ENCODE measurements around the gene RAB34.
A peak's percentile ranks its signal among the peaks of the same experiment; 100 is the strongest.
"Not testable (repeated sequence)": the region's sequence is repeated elsewhere in the genome, so short reads cannot be mapped to it uniquely, and the experiment has no call there.

Gene RAB34

DNA sequence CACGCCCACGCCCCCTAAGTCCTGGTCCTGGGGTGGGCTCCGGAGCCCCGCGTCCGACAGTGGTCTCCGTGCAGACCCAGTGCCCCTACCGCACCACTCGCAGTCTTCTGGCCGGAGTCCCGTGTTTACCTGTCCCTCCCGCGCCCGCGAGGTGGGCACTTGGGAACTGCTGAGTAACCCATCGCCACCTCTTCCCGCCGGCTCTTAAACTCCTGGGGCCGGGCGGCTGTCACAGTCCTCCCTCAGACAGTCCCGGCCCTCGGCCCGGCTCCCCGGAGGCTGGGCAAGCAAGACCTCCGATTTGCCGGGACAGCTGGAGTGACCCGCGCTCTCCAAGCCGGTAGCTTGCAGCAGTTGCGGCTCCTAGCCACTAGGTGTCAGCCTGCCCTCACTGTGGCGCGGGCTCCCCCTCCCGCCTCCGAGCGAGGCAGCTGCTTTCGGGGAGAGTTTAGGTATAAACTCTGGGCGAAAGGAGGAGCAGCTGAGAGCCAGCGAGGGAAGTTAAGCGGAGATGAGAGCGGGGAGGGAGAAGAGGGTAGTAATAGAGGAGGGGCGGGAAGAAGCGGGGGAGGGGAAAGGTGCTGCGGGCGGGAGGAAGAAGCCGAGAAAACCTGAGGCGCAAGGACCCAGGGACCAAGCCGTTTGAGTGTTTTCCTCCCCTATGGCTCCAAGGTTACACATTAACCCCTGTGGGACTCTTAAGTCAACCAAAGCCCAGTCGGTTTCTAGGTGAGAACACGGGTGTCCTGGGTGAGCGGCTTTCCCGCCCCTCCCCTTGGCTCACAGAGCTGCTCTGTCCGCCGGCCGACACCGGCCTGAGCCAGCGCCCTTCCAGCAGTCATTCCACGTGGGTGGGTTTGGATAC is 9.2 kb upstream of the RAB34 start:
- peak; percentile 91 for DNase-seq

DNA sequence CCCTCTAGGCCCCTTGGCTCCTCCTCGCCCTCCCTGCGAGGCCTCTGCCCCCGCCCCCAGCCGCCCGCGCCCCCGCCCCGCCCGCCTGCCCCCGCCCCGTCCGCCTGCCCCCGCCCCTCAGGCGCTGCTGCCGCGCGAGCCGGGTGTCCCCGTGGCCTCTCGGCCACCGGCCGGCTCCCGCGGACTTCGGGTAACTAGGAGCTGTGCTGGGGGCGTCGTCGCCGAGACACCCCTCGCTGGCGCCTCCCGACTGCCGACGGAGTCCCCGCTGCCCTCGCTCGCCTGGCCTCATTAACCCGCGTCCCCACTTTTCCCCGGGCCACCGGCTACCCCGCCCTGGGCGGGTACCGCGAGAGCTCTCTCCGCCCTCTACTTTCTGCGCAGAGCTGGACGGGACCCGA is 8.6 kb upstream of the RAB34 start, which contains the start of gene TLCD1:
Gene TLCD1 (minus strand): TSS at position 8 of the 401 bp plus-strand sequence. CDS start 136 bp downstream, outside the sequence.
- DNase-seq = no peak

DNA sequence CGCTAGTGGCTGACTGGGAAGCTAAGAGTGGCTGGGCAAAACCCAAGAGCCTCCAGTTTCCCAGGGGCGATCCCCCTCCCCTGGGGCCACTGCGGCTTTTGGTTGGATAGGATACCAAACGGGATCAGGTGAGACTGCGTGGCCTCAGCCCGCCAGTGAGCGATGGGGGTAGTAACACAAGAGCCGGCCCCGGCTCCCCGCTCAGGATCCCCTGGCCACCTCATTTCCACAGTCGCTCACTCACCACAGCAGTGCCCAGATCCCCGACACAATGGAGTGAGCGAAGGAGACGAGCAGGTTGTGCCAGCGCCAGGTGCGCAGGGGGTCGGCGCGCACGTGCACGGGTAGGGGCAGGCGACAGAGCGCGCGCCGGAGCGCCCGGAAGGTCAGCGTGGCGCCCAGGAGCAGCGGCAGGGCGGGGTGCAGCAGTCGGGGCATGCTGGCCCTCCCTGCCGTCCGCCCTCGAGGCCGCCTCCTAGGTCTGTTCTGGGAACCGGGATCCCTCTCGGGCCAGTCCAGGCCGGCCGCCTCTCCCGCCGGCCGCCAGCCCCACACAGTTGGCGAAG is 8.1 kb upstream of the RAB34 start:
- DNase-seq = no peak

DNA sequence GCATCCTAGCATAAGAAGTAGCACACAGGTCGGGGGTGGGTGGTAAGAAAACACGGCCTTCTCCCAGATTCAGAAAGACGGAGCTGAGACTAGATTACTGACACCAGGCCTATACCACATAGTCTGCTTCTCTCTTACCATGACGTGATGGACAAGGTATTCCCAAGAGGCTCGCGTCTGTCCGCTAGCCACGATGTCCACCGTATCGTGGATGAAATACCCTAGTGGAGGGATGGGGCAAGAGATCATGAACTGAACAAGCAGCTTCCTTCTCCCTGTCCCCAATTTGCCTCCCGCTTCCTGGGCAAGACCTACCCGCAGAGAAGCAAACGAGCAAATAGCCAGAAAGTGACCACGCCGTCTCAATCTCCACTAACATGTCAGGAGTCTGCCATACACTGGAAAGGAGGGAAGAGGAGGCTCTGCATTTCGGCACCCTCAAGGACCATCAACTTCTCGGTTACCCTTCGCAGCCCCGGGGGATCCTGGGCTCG is 7.5 kb upstream of the RAB34 start:
- DNase-seq = no peak

DNA sequence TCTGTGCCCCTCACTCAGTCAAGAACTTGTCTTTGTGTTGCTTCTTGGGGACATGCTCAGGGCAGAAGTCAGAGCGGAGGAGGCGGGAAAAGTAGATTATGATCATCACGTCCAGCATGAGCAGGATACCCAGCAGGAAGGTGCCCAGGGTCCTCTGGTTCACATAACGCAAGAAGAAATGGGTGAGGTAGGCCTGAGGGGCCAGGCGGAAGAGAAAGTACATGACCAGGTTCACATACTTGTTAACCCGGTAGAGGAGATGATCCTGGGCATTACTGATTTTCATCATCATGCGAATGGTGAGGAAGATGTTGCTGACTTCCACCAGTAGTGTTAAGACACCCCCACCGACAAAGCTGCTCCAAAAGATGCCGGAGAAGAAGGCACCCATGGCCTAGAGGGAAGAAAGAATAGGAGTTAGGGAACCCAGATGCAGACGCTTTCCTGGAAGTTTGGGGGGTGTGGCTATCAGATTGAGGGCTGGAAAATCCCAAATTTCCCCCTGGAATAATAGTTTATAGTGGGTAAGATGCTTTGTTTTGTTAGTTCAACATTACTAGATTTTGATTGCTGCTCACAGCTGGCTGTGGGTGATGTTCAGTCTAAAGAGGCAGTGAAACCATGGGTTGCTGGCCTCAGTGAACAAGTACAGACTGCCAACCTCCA is 7.0 kb upstream of the RAB34 start:
- DNase-seq = no peak

DNA sequence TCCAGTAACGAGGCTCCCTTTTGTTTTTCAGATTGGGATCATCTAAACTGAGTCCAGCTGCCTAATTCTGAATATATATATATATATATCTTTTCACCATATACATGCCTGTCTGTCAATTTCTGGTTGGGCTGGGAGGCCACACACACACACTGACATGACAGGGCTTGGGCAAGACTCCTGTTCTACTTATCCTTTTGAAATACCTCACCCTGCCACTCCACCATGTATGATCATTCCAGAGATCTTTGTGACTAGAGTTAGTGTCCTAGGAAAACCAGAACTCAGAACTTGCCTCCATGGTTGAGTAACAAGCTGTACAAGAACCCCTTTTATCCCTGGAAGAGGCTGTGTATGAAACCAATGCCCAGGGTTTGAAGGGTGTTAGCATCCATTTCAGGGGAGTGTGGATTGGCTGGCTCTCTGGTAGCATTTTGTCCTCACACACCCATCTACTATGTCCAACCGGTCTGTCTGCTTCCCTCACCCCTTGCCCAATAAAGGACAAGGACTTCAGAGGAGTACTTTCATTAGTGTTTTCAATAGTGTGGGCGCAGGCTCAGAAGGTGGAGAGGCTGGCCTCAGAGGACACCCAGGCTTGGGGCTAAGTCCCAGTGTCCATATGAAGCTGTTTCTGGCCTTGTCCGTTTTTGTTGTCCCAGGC is 6.3 kb upstream of the RAB34 start:
- DNase-seq = not testable (repeated sequence)

DNA sequence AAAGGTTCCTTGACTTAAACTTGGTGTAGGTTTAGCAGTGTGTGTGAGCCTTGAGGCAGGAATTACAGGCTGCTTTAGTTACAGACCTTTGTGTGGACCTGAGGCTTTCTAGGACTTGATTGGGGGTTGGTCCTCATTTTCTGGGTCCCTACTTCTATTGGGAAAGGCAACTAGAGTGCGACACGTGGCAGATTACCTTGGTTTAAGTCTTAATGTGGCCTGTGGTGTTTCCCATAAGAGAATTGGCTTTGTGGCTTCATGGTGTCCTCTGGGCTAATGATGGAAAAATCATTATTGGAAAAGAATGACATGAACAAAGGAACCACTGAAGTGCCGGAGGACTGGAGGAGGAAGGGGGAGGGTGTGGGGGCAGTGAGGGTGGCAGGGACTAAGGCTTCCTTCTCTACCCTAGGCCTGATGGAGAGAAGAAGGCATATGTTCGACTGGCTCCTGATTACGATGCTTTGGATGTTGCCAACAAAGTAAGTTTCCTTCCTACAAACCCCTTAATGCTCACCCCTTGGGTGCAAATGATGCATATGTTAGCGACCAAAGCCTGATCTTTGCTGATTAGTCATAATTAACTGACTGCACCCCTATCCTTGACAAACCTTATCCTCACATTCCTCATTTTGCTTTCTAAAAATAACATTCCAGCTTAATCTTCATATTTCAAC is 5.6 kb upstream of the RAB34 start:
- DNase-seq = no peak

DNA sequence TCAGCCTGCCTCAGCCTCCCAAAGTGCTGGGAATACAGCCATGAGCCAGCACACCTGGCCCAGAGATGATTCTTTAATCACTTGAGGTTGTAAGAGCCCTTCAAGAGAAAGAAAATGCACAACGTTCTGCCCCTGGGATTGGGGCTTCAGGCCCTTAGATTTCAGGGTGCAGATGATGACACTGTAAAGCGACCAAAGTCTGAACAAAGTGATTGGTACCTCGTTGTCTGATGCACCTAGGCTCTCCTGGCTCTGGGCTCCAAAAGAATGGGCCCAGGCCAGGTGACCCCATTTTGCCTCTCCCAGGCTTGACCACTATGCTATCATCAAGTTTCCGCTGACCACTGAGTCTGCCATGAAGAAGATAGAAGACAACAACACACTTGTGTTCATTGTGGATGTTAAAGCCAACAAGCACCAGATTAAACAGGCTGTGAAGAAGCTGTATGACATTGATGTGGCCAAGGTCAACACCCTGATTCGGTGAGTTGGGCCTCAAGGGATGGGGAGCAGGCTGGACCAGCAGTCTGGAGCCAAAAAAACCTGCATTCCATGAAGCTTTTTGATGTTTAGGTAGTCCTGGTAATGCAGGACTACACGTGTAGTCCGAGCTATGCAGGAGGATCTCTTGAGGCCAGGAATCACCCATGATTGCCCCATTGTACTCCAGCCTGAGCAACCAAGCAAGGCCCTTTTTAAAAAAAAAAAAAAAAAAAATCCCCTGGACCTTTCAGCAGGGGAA is 4.9 kb upstream of the RAB34 start:
- DNase-seq = no peak

DNA sequence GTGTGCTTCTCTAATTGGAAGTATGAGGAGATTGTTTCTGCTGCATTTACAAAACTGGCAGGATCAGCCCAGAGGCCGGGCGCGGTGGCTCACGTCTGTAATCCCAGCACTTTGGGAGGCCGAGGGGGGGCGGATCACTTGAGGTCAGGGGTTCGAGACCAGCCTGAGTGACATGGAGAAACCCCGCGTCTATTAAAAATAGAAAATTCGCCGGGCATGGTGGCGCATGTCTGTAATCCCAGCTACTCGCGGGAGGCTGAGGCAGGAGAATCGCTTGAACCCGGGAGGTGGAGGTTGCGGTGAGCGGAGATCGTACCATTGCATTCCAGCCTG is 3.3 kb upstream of the RAB34 start:
- DNase-seq = not testable (repeated sequence)

DNA sequence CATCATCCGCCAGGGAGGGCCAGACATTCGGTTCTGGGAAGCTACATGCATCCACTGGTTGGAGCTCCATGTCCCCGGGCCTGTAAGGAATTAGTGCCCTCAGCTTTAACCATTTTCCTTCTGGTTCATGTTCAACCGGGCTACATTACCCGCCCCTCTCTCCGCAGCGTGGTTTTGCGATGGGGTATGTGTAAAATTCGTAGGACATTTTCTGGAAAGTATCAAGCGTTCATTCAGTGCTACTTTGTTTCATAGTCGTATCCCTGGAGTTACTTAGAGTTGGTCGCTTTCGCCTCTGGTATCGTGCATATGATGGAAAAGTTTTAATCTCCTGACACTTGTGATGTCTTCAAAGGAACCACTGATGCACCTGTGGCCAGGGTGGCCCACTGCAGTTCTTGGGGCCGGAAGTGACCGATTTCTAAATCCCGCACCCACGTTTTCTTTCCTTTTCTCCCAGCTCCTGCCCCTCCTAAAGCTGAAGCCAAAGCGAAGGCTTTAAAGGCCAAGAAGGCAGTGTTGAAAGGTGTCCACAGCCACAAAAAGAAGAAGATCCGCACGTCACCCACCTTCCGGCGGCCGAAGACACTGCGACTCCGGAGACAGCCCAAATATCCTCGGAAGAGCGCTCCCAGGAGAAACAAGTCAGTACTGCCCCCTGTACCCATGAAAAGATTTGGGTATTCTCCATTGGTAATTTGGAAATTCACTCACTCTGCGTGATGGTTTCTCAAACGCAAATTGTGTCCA is 2.8 kb upstream of the RAB34 start:
- no peak for DNase-seq

DNA sequence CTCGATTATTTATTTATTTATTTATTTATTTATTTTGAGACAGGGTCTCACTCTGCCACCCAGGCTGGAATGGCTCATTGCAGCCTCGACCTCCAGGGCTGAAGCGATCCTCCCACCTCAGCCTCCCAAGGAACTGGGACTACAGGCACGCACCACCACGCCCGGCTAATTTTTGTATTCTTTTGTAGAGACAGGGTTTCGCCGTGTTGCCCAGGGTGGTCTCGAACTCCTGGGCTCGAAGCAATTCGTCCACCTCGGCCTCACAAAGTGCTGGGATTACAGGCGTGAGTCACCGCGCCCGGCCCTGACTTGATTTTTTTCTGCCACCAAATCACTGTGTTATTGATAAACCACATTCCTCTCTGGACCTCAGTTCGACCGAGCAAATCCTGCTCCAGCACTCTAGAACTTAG is 1.4 kb upstream of the RAB34 start:
- DNase-seq = no peak

DNA sequence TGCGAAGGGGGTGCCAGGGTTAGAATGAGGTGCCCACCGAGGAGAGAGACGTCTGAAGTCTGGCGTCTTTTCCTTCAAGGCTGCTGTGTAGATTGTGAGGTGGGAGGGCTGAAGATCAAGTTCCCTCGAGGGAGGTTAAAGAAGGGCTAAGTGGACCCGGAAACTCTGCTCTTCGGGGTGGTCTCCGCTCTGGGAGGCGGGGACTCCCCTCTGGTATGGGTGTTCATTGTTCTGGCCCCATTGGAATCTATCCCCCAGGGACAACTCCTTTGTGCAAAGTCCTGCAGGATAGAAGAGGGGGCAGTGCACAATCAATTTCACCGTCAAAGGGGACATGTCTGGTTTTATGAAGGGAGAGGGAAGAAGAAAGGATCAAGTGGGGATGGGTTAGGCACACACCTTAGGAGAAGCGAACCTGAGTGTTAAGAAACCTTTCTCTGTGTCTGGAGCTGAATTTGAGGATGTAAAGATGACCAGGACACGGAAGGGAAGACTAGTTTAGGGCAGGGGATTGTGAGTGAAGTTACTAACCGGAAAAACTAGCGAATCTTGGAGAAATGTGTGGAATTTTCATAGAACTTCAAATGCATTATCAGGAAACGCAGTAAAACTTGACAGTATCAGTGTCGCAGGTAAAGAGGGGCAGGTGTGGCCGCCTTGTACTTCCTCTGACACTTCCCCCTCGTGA is 809 bp upstream of the RAB34 start:
- no peak for DNase-seq

DNA sequence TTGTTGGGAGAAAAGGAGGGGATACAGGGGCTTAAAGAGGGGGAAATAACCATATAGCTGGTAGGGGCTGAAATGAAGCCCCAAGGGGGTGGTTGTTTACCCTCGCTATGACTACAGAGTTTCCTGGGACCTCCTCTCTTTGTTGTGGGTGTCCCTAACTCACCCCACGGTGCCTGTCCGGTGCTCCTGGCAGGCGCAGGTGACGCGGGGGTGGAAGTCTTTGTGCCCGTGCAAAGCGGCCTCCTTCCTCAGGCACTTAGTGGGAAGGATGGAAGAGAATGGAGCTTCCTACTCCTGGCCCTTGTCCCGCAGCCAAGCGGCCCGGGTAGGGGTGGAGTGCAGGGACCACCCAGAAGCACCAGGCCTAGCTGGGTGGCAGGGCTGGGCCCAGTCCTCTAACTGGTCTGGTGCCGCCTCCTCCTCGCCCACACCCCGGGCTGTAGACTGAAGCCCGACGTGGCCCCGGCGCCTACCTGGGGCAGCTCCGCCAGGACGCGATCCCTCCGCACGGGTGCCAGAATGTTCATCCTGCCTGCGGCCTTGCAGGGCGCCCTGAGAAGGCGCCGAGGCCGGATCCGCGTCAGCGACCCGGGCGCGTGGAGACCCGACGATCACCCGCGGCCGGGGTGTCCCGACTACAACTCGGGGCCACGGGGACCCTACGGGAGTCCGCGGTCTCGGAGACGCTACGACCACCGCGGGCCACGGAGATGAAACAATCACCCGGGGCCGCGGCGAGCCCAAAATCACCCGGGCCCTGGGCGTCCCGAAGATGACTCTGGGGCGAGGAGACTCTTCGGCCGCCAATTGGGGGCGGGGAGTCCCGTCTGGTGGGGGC is 709 bp downstream of the RAB34 start:
- no peak for DNase-seq

DNA sequence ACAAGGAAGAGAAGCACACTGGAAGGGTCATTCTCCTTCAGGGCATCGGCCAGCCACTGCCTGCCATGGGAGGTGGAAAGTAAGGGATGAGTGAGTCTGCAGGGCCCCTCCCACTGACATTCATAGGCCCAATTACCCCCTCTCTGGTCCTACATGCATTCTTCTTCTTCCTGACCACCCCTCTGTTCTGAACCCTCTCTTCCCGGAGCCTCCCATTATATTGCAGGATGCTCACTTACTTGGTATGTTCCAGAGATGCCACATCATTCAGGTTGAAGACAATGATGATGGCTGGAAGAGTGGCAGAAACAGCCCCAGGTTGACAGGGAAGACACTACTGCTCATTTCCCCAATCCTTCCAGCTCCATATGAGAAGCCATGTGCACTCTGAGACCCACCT is 2.5 kb downstream of the RAB34 start:
- no peak for DNase-seq

DNA sequence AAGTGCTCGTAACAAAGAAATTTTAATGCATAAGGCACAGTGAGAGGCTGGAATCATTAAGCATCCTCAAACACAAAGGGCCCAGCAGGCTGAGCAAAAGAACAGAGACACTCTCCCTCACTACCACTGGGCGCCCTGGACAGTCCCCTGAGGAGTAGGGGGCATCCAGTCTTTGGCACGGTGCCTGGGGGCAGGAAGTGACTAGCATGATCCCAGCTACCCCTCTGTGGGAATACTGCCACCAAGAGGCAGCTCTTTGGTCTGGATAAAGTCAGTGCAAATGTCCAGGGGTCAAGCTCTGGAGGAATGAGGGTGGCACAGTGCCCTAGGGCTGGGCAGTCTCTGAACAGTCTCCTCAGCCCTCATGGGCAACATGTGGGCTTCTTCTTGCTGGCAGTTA is 3.4 kb downstream of the RAB34 start:
- DNase-seq = no peak

DNA sequence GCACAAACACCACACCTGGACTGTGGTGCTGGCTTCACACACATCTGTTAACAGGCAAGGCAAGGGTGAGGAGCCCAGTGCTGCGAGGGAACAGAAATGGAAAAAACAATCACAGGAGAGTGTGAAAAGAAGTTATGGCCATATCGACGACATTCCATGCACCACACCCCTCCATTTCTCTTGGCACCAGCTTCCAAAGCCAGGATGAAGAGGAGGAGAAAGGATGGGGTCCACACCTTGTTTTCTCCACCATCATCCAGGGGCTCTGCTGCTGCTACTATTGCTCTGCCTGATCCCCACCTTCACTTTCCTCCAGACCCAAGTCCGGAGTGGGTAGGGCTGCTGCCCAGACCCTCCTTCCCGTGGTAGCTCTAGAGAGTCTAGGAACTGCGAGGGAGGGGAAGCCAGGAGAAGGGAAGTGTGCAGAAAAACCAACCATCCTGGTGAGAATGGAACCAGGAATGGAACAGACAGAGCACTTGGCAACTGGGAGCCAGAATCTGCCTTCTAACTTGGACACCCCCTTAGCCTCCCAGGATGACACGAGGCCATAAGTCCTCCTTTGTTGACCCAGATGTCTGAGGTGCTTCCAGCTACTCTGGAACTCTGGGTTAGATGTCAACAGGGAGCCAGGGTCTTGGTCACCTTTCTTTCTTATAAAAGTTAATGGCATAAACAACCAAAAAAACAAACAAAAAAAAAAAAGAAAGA is 4.8 kb downstream of the RAB34 start:
- no peak for DNase-seq

DNA sequence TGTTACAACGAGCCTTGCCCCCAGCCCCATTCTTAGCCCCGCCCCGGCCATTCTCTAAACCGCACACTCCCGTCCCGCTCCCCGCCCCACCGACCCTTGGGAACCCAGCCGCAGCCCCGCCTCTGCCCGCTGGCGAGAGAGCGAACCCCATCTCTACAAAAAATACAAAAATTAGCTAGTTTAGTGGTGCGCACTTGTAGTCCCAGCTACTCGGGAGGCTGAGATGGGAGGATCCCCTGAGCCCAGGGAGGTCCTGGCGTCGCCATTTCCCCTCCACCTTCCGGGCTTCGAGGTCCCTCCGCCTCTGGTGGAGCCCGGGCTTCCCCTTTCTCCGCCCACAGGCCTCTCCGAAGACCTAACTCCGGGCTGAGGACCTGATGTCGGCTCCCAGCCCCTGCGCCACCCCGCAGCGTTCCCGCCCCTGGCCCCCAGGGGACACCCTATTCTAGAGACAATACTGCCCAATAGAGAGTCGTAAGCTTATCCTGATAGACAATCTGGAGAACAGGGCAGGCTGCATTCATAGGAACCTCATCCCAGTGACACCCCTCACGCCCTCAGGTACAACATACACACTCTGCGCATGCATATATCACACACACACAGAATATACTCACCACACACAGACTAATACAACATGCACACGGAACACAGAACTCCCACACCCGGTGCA is 5.5 kb downstream of the RAB34 start:
- DNase-seq = no peak

DNA sequence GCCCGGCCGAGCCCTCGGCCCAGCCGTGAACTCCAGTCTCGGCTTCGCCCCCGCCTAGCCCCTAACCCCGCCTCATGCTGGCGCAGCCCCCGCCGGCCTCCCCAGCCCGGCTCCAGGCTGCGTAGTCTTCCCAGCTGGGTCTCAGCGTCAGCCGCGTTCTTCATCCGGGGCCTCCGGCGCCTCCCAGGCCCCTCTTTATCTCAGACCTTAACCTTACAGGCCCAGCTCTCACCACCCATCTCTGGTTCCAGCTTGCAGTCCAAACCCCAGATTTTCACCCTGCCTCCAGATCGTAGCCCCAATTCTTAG is 6.0 kb downstream of the RAB34 start, which contains the start of gene PROCA1:
Gene PROCA1 (minus strand): TSS at position 166 of the 309 bp plus-strand sequence. CDS start 228 bp downstream, outside the sequence.
- no peak for DNase-seq
